Progenitor cell of endocrine pancreas (in vitro differentiated cells): ENCODE data around the gene NR6A1. TPM values are rescaled to one million over a fixed set of nuclear protein-coding genes. Genes with fewer than 3 reads are reported as not detected.
A peak's percentile ranks its signal among the peaks of the same experiment; 100 is the strongest.

ENCODE experiments used
- DNase-seq: peaks from one replicate; pipeline ENCODE4 v3.0.0; 2021; ENCODE audit warnings: low spot score; ENCODE audit not compliant: unreplicated experiment
- H3K27ac Mint-ChIP-seq: 2 replicates; pipeline ENCODE4 v1.8.0; 2021; ENCODE audit warnings: mild to moderate bottlenecking, moderate library complexity, mixed read lengths
- H3K27me3 Mint-ChIP-seq: 2 replicates; pipeline ENCODE4 v1.8.0; 2021; ENCODE audit warnings: mixed read lengths
- H3K36me3 Mint-ChIP-seq: 2 replicates; pipeline ENCODE4 v1.8.0; 2022; ENCODE audit warnings: mixed read lengths; ENCODE audit not compliant: insufficient read depth
- H3K4me1 Mint-ChIP-seq: 2 replicates; pipeline ENCODE4 v1.8.0; 2021; ENCODE audit warnings: low read depth, mixed read lengths
- H3K4me3 Mint-ChIP-seq: 2 replicates; pipeline ENCODE4 v1.8.0; 2021; ENCODE audit warnings: low read depth, mild to moderate bottlenecking, moderate library complexity, mixed read lengths
- H3K9me3 Mint-ChIP-seq: 2 replicates; pipeline ENCODE4 v1.8.0; 2021; ENCODE audit warnings: low read depth, mixed read lengths
- total RNA-seq: library from RNA; stranded (reverse); gene quantifications from 2 replicates; pipeline ENCODE4 v1.2.1, GENCODE V29; 2021
- TF ChIP-seq, protein P1 (sequence below): fragments of 200-600 bp; sonication (generic); IDR thresholded peaks from one replicate; pipeline ENCODE4 v1.5.0; 2021; ENCODE audit warnings: antibody characterized with exemption, mild to moderate bottlenecking; ENCODE audit not compliant: unreplicated experiment

The NR6A1 gene
- total RNA-seq, 1 donor from 2014 or later = 86.4 TPM

DNA sequence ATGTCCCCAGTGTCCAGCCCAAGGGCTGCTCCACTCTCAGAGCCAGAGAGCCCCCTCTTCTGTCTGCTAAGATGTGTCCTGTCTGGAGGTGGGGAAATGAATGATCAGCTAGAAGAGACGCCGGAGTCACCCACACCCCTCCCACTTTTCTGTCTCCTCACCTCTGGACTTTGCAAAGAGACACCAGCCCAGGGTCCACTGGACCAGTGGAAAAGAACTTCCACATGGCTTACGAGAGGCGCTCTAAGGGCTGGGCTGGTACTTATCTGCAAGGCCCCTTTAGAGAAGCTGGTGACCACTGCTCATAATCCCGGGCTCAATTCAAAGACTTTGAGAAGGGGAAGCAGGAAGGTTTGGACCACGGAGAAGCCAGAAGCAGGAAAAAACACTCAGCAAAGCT lies 273.1 kb downstream of the NR6A1 start:
- H3K27ac Mint-ChIP-seq = no peak overlapping the region
- H3K9me3 Mint-ChIP-seq = no peaks in the 10 kb centered on the region
- DNase-seq = no peak
- no peaks in the 10 kb centered on the region for H3K4me1 Mint-ChIP-seq
- no peaks in the 10 kb centered on the region for H3K36me3 Mint-ChIP-seq
- no peak overlapping the region for H3K4me3 Mint-ChIP-seq
- TF ChIP-seq, protein P1, sequence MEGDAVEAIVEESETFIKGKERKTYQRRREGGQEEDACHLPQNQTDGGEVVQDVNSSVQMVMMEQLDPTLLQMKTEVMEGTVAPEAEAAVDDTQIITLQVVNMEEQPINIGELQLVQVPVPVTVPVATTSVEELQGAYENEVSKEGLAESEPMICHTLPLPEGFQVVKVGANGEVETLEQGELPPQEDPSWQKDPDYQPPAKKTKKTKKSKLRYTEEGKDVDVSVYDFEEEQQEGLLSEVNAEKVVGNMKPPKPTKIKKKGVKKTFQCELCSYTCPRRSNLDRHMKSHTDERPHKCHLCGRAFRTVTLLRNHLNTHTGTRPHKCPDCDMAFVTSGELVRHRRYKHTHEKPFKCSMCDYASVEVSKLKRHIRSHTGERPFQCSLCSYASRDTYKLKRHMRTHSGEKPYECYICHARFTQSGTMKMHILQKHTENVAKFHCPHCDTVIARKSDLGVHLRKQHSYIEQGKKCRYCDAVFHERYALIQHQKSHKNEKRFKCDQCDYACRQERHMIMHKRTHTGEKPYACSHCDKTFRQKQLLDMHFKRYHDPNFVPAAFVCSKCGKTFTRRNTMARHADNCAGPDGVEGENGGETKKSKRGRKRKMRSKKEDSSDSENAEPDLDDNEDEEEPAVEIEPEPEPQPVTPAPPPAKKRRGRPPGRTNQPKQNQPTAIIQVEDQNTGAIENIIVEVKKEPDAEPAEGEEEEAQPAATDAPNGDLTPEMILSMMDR = no peak
- H3K27me3 Mint-ChIP-seq = peaks cover 64% of the 10 kb centered on the region

DNA sequence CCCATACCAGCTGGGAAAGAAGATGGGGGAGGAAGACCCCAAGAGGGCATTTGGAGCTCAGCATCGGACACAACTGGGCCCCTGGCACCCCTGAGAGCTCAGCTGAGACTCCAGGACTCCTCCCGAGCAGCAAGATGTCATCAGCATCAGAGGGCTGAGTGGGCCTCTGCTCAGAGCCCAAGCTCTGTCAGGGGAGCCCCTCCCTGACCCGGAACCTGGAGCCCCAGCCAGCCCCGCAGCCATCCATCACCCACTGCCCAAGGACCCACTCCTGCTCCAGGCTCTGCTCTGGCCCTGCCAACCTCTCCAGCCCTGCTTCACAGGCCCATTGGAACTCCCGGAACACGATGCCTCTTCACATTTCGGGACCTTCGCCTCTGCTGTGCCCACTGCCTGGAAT lies 273.7 kb downstream of the NR6A1 start:
- Mint-ChIP-seq H3K27me3 (peaks cover 60% of the 10 kb centered on the region), H3K4me1 (no peaks in the 10 kb centered on the region)
- TF ChIP-seq, protein P1 = no peak

DNA sequence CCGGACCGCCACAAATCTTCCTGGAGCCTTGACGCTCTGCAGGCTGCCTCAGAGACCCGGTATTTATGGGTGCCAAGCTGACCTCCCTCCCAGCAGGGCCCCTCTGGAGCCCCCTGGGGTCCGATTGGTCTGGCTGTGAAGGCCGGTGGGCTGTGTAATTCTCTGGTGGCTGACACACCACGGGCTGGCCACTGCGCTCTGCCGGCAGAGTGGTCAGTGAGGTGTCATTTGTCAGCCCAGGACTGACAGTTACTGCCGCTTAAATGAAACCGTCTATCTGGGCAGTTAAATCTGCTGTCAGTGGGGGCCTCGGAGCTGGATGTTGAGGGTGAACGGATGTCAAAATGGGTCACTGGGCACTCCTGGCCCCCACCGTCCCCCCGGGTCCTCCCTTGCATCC lies 274.6 kb downstream of the NR6A1 start:
- H3K27ac Mint-ChIP-seq = no peak overlapping the region
- H3K27me3 Mint-ChIP-seq = peaks cover 54% of the 10 kb centered on the region
- no peaks in the 10 kb centered on the region for H3K36me3 Mint-ChIP-seq
- DNase-seq = no peak
- TF ChIP-seq, protein P1 = no peak
- H3K9me3 Mint-ChIP-seq = no peaks in the 10 kb centered on the region
- H3K4me1 Mint-ChIP-seq = no peaks in the 10 kb centered on the region
- no peak overlapping the region for H3K4me3 Mint-ChIP-seq

More for the DNA sequence above, 273.7 kb downstream of the NR6A1 start:
- H3K9me3 Mint-ChIP-seq = no peaks in the 10 kb centered on the region
- H3K4me3 Mint-ChIP-seq = no peak overlapping the region
- DNase-seq = no peak
- no peaks in the 10 kb centered on the region for H3K36me3 Mint-ChIP-seq
- no peak overlapping the region for H3K27ac Mint-ChIP-seq

DNA sequence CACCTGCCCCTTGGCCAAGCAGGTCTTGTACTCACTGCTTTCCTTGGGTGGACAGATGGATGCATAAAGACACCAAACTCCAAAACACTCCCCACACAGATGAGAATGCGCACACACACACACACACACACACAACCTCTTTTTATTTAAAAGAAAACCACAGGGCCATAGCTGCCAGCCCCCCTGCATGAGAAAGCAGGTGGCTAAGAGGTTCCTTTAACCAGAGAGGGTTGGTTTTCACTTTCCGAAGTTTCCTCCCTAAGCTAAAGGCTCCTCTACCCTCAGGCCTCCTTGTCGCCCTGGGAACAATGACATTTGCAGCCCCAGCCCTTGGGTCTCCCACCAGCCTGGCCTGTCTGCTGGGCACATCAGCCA lies 275.0 kb downstream of the NR6A1 start:
- Mint-ChIP-seq H3K27ac (peak overlapping the region; percentile 25), H3K4me1 (no peaks in the 10 kb centered on the region), H3K9me3 (no peaks in the 10 kb centered on the region), H3K36me3 (no peaks in the 10 kb centered on the region), H3K4me3 (no peak overlapping the region), H3K27me3 (peaks cover 50% of the 10 kb centered on the region)
- TF ChIP-seq, protein P1 = no peak
- no peak for DNase-seq

DNA sequence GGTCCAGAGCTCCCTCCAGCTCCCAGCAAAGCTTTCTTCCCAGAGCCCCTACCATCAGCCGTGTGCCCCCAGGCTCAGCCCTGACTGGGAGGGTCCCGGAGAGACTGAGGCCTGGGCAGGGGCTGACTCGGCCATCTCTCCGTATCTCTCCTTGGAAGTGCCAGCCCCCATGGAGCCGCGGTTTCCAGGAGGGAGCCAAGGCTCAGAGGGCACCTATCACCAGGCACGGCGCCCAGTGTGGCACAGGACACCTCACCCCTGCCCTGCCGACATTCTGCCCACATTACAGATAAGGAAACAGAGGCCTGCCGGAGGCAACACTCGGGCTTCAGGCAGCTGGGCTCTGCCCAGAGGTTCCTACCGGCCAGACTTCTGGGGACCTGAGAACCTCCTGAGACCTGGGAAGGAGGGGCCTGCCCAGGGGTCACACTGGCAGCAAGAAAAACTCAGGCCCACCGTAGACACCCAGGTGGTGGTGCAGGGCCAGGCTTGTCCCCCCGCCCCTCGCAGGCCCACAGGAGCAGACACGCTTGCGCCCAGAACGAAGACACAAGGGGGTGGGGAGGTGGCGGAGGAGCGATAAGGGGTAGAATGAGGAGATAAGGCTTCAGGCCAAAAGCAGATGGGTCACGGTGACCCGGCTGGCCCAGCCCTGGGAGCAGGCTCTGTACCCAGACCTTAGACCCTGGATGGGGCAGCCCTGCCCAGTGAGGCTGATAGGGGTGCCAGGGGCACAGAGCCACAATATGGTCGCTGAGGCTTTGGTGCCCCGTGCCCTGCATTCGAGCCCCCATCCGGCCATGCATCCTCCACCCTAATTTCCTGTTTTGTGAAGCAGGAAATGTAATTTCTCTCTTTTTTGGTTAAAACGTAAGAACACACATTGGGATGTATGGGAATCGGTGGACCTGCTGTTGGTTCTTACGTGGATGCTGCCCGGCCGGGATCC lies 275.7 kb downstream of the NR6A1 start:
- Mint-ChIP-seq H3K27ac (no peak overlapping the region), H3K4me3 (no peak overlapping the region), H3K9me3 (no peaks in the 10 kb centered on the region), H3K27me3 (peaks cover 46% of the 10 kb centered on the region), H3K36me3 (no peaks in the 10 kb centered on the region), H3K4me1 (no peaks in the 10 kb centered on the region)
- TF ChIP-seq, protein P1 = no peak
- DNase-seq = no peak
